GM23248 (cell line): ENCODE results near the gene ERC1. TPM values are rescaled to one million over a fixed set of nuclear protein-coding genes. Genes with fewer than 3 reads are reported as not detected.

Experiments used
- DNase-seq: peaks from one replicate; pipeline ENCODE4 v3.0.0-alpha.2; 2015
- H2AFZ ChIP-seq: fragments of 200-600 bp; sonication (generic); 2 replicates; pipeline ENCODE4 v1.6.1; 2016; ENCODE audit warnings: antibody characterized with exemption
- H3F3A ChIP-seq: fragments of 200-600 bp; sonication (generic); 2 replicates; pipeline ENCODE4 v1.6.1; 2016; ENCODE audit warnings: mild to moderate bottlenecking, antibody characterized with exemption, mixed run types; ENCODE audit not compliant: insufficient read depth
- H3K27ac ChIP-seq: fragments of 200-600 bp; sonication (generic); 2 replicates; pipeline ENCODE4 v1.5.1; 2016; ENCODE audit warnings: mild to moderate bottlenecking
- H3K27me3 ChIP-seq: fragments of 200-600 bp; sonication (generic); replicated peaks from 2 replicates; pipeline ENCODE4 v1.6.1; 2016; ENCODE audit warnings: mild to moderate bottlenecking; ENCODE audit not compliant: insufficient read depth
- H3K36me3 ChIP-seq: fragments of 200-600 bp; sonication (generic); 2 replicates; pipeline ENCODE4 v1.6.1; 2016; ENCODE audit warnings: low read depth, mild to moderate bottlenecking
- H3K4me1 ChIP-seq: fragments of 200-600 bp; sonication (generic); 2 replicates; pipeline ENCODE4 v1.6.1; 2016; ENCODE audit warnings: mild to moderate bottlenecking; ENCODE audit not compliant: insufficient read depth
- H3K4me2 ChIP-seq: fragments of 200-600 bp; sonication (generic); one replicate; pipeline ENCODE4 v1.6.1; 2016; ENCODE audit warnings: mild to moderate bottlenecking; ENCODE audit not compliant: unreplicated experiment
- H3K4me3 ChIP-seq: fragments of 200-600 bp; sonication (generic); 2 replicates; pipeline ENCODE4 v1.5.1; 2016; ENCODE audit warnings: mild to moderate bottlenecking
- H3K79me2 ChIP-seq: fragments of 200-600 bp; sonication (generic); 2 replicates; pipeline ENCODE4 v1.6.1; 2016; ENCODE audit warnings: mild to moderate bottlenecking; ENCODE audit not compliant: insufficient read depth
- H3K9ac ChIP-seq: fragments of 200-600 bp; sonication (generic); 2 replicates; pipeline ENCODE4 v1.6.1; 2016; ENCODE audit warnings: mild to moderate bottlenecking
- H3K9me2 ChIP-seq: fragments of 200-600 bp; sonication (generic); 2 replicates; pipeline ENCODE4 v1.6.1; 2016; ENCODE audit warnings: mixed run types, mild to moderate bottlenecking, moderate library complexity; ENCODE audit not compliant: insufficient read depth
- H3K9me3 ChIP-seq: fragments of 200-600 bp; sonication (generic); one replicate; pipeline ENCODE4 v1.6.1; 2017; ENCODE audit warnings: low read depth
- H4K20me1 ChIP-seq: fragments of 200-600 bp; sonication (generic); 2 replicates; pipeline ENCODE4 v1.6.0; 2016; ENCODE audit not compliant: insufficient read depth
- EZH2 ChIP-seq: fragments of 200-600 bp; sonication (generic); IDR thresholded peaks from 2 replicates; pipeline ENCODE4 v1.6.1; 2018; ENCODE audit warnings: antibody characterized with exemption, mild to moderate bottlenecking; ENCODE audit not compliant: insufficient read depth, poor library complexity, severe bottlenecking
- EZH2phosphoT487 ChIP-seq: fragments of 200-600 bp; sonication (generic); IDR thresholded peaks from 2 replicates; pipeline ENCODE4 v1.6.1; 2018; ENCODE audit warnings: antibody characterized with exemption, moderate library complexity, mild to moderate bottlenecking, low read depth; ENCODE audit not compliant: insufficient read depth
- WGBS, 2 experiments: methylation state at CpG; one replicate each; pipeline ENCODE4 v1.1.6; 2015 to 2017; ENCODE audit warnings: low lambda C conversion rate in 2 of 2, low coverage in 1 of 2; ENCODE audit errors: missing lambda C conversion rate in 2 of 2; 5-methylcytosine and 5-hydroxymethylcytosine counted together
- in situ Hi-C: fragments of 300-500 bp; cut with MboI; formaldehyde crosslinking; loops from 2 replicates; pipeline ENCODE4 v1.15.0; 2020
- polyA plus RNA-seq: library from polyadenylated mRNA; unstranded; fragments of >200 nt; fragmentation: Nextera tagmentation; extraction: Ambion mirVana; gene quantifications from 2 replicates; pipeline ENCODE4 v1.2.1, GENCODE V29; 2016
- total RNA-seq: library from RNA; depleted of rRNA; stranded (reverse); fragments of >200 nt; shearing (Covaris generic); gene quantifications from 2 replicates; pipeline ENCODE4 v1.2.3, GENCODE V29; 2014

The ERC1 gene
- total and polyA plus RNA-seq, 2 experiments from 2014 or later: 21.5 to 23.3 TPM

DNA sequence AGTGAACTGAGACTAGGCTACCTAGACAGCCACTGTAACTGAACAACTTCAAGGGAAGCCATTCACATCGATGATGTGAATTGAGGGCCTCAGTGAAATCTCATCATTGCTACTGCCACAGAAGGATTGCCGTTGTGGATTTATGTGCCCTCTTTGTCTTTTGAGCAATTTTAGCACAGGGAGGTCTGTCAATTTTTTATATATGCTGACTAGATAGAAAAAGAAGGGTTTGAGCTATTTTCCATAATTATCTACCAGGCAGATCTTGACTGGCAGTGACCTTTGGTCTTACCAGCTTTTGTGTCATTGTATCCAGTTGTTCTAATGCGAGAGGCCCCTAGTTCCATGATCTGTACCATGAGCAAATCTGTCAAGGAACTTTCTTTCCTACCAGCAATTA lies 179.4 kb downstream of the ERC1 start:
- Histone ChIP-seq H3K9ac (no peak overlapping the region), H3K36me3 (no peaks in the 10 kb centered on the region), H3K79me2 (no peaks in the 10 kb centered on the region), H3K9me3 (no peaks in the 10 kb centered on the region), H2AFZ (no peak overlapping the region), H3K27me3 (no peaks in the 10 kb centered on the region), H3K4me1 (no peaks in the 10 kb centered on the region), H4K20me1 (no peaks in the 10 kb centered on the region), H3K27ac (no peak overlapping the region), H3K9me2 (no peaks in the 10 kb centered on the region), H3K4me2 (no peak overlapping the region), H3K4me3 (no peak overlapping the region), H3F3A (0 out of 2 replicates have a peak, but pooled peaks cover 10% of the 10 kb centered on the region)
- WGBS, 2 experiments: 84 to 87% methylated on average over 3 of the region's 3 CpGs
- TF ChIP-seq EZH2phosphoT487 (no peak), EZH2 (no peak)
- in situ Hi-C loops: no loop called here
- DNase-seq: no peak

- no peaks in the 10 kb centered on the region for H3K36me3 ChIP-seq
- no peaks in the 10 kb centered on the region for H3K27me3 ChIP-seq
- no peak for DNase-seq
- H3K4me1 ChIP-seq: no peaks in the 10 kb centered on the region
- H3K9ac ChIP-seq: no peak overlapping the region
- no peaks in the 10 kb centered on the region for H3K9me2 ChIP-seq
- H4K20me1 ChIP-seq: no peaks in the 10 kb centered on the region
- H3K79me2 ChIP-seq: no peaks in the 10 kb centered on the region
- H3K4me3 ChIP-seq: no peak overlapping the region
- no peak overlapping the region for H3K27ac ChIP-seq
- H3F3A ChIP-seq: 0 out of 2 replicates have a peak, but pooled peaks cover 10% of the 10 kb centered on the region
- no peaks in the 10 kb centered on the region for H3K9me3 ChIP-seq
- WGBS, 2 experiments: 27 to 31% methylated on average over 6 of the region's 6 CpGs
- in situ Hi-C loops: no loop called here
- no peak overlapping the region for H3K4me2 ChIP-seq
- no peak for TF ChIP-seq EZH2
- TF ChIP-seq EZH2phosphoT487: no peak
- no peak overlapping the region for H2AFZ ChIP-seq
Measured at GRCh38 chr12:1171657-1172408, 180.8 kb downstream of the ERC1 start.

GRCh38 chr12:1173781-1174617 lies 183.0 kb downstream of the ERC1 start:
- Histone ChIP-seq H3K27ac (no peak overlapping the region), H3K9me3 (no peaks in the 10 kb centered on the region), H3F3A (0 out of 2 replicates have a peak, but pooled peaks cover 10% of the 10 kb centered on the region), H3K36me3 (0 out of 2 replicates have a peak, but pooled peaks cover 3% of the 10 kb centered on the region), H3K27me3 (no peaks in the 10 kb centered on the region), H4K20me1 (no peaks in the 10 kb centered on the region), H3K4me2 (no peak overlapping the region), H3K9me2 (no peaks in the 10 kb centered on the region), H3K4me3 (no peak overlapping the region), H3K4me1 (no peaks in the 10 kb centered on the region), H3K79me2 (0 out of 2 replicates have a peak, but pooled peaks cover 5% of the 10 kb centered on the region), H3K9ac (no peak overlapping the region), H2AFZ (no peak overlapping the region)
- DNase-seq: no peak
- in situ Hi-C loops: no loop called here
- WGBS, 2 experiments: 59 to 67% methylated on average over 8 of the region's 8 CpGs
- TF ChIP-seq EZH2phosphoT487 (no peak), EZH2 (no peak)

- Histone ChIP-seq H3K4me3 (no peak overlapping the region), H3K27me3 (no peaks in the 10 kb centered on the region), H3K4me2 (no peak overlapping the region), H3K27ac (no peak overlapping the region), H4K20me1 (no peaks in the 10 kb centered on the region), H3K9ac (no peak overlapping the region), H3F3A (0 out of 2 replicates have a peak, but pooled peaks cover 10% of the 10 kb centered on the region), H3K36me3 (0 out of 2 replicates have a peak, but pooled peaks cover 3% of the 10 kb centered on the region), H3K9me3 (no peaks in the 10 kb centered on the region), H2AFZ (no peak overlapping the region), H3K79me2 (0 out of 2 replicates have a peak, but pooled peaks cover 5% of the 10 kb centered on the region), H3K4me1 (no peaks in the 10 kb centered on the region), H3K9me2 (no peaks in the 10 kb centered on the region)
- TF ChIP-seq EZH2phosphoT487 (no peak), EZH2 (no peak)
- in situ Hi-C loops: no loop called here
- no peak for DNase-seq
- WGBS, 2 experiments: 94 to 100% methylated on average over 2 of the region's 2 CpGs
Measured at GRCh38 chr12:1174659-1175058, 183.6 kb downstream of the ERC1 start.
